Activated T-cell treated with anti-CD3 and anti-CD28 coated beads, Interleukin-2, amount 50 U/mL, for 1 hour (primary cell): ENCODE data around the gene PGPEP1.
"Not testable (repeated sequence)": the region's sequence is repeated elsewhere in the genome, so short reads cannot be mapped to it uniquely, and the experiment has no call there.

Experiments
- DNase-seq: peaks from one replicate; pipeline ENCODE4 v3.0.0-alpha.2; 2020

Gene PGPEP1

GRCh38 chr19:18338541-18338940 is 1.9 kb upstream of the PGPEP1 start:
- no peak for DNase-seq

GRCh38 chr19:18339723-18340122 is 675 bp upstream of the PGPEP1 start:
- no peak for DNase-seq

GRCh38 chr19:18340990-18341868 is 831 bp downstream of the PGPEP1 start:
- peak; percentile 63 for DNase-seq

- no peak for DNase-seq
Measured at GRCh38 chr19:18342090-18342632, 1.8 kb downstream of the PGPEP1 start.

- DNase-seq, result no peak
Measured at GRCh38 chr19:18344582-18344950, 4.2 kb downstream of the PGPEP1 start.

- no peak for DNase-seq
Measured at GRCh38 chr19:18345296-18345695, 4.9 kb downstream of the PGPEP1 start.

GRCh38 chr19:18346091-18346490 is 5.7 kb downstream of the PGPEP1 start:
- DNase-seq, result no peak

GRCh38 chr19:18348171-18348570 is 7.8 kb downstream of the PGPEP1 start:
- DNase-seq, result no peak

GRCh38 chr19:18348818-18349339 is 8.5 kb downstream of the PGPEP1 start:
- DNase-seq, result not testable (repeated sequence)

GRCh38 chr19:18349524-18350128 is 9.2 kb downstream of the PGPEP1 start:
- no peak for DNase-seq

- no peak for DNase-seq
Measured at GRCh38 chr19:18350490-18350889, 10.1 kb downstream of the PGPEP1 start.

- no peak for DNase-seq
Measured at GRCh38 chr19:18351544-18351943, 11.1 kb downstream of the PGPEP1 start.

GRCh38 chr19:18353378-18354005 is 13.1 kb downstream of the PGPEP1 start:
- DNase-seq, result no peak

- DNase-seq, result not testable (repeated sequence)
Measured at GRCh38 chr19:18354743-18355142, 14.3 kb downstream of the PGPEP1 start.

GRCh38 chr19:18357041-18357440 is 16.6 kb downstream of the PGPEP1 start:
- no peak for DNase-seq

- no peak for DNase-seq
Measured at GRCh38 chr19:18361646-18362045, 21.2 kb downstream of the PGPEP1 start.

- DNase-seq, result no peak
Measured at GRCh38 chr19:18362934-18363542, 22.6 kb downstream of the PGPEP1 start.

- DNase-seq, result no peak
Measured at GRCh38 chr19:18363787-18364186, 23.4 kb downstream of the PGPEP1 start.

- not testable (repeated sequence) for DNase-seq
Measured at GRCh38 chr19:18364277-18364825, 24.0 kb downstream of the PGPEP1 start.

GRCh38 chr19:18364826-18365528 is 24.6 kb downstream of the PGPEP1 start:
- no peak for DNase-seq

- DNase-seq, result no peak
Measured at GRCh38 chr19:18366021-18366435, 25.6 kb downstream of the PGPEP1 start.
